Measurements from ENCODE around the gene VAPB.

DNA sequence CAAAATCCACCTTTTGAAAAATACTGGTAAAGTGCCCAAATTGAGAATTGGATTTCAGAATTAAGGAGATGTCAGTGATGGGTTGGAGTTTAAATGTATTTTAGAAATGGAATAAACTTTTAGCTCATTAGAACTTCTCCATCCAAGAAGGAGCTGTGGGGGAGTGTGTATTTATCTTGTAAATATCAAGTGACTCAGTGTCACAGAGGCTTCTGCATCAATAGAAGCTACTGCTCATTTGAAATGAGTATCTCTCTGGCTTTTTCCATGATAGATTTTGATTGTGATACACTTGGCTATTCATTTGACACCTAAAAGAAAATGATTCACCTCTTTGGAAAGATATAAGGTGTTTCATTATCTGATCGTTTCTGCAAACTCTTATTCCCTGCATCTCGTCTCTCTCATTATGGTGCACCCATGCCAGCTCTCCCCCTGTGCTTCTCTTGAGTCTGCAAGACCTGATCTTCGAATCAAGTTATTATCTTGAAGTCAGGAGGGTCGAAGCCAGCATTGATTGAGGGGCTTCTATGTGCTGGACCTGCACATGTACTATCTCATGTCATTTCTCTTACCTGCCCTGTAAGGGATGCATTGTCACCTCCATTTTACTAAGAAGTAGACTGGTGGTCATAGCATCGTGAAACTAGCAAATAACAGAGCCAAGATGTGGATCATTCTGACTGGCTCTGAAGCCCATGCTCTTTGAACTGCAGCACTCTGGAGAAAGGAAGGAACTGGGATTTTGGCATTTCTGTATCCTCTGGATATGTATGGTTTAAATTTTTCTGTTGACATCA, 30.1 kb downstream of the VAPB start:
- TF ChIP-seq, protein P1, sequence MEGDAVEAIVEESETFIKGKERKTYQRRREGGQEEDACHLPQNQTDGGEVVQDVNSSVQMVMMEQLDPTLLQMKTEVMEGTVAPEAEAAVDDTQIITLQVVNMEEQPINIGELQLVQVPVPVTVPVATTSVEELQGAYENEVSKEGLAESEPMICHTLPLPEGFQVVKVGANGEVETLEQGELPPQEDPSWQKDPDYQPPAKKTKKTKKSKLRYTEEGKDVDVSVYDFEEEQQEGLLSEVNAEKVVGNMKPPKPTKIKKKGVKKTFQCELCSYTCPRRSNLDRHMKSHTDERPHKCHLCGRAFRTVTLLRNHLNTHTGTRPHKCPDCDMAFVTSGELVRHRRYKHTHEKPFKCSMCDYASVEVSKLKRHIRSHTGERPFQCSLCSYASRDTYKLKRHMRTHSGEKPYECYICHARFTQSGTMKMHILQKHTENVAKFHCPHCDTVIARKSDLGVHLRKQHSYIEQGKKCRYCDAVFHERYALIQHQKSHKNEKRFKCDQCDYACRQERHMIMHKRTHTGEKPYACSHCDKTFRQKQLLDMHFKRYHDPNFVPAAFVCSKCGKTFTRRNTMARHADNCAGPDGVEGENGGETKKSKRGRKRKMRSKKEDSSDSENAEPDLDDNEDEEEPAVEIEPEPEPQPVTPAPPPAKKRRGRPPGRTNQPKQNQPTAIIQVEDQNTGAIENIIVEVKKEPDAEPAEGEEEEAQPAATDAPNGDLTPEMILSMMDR (optimal IDR thresholded peaks at IDR 0.05 in 1 of 3, IDR thresholded peaks at IDR 0.05 in 1 of 3, conservative IDR thresholded peaks at IDR 0.05 in 1 of 3; ENCODE audit: extremely low read depth in 1 of 3, insufficient read depth in 2 of 3, low read length in 3 of 3), result no peak
- TF ChIP-seq EZH2 (IDR thresholded peaks at IDR 0.05; ENCODE audit: low read length), result no peak
